Chondrocyte (in vitro differentiated cells): ENCODE measurements around the gene MAPK8IP3. TPM values are rescaled to one million over a fixed set of nuclear protein-coding genes. Genes with fewer than 3 reads are reported as not detected.
A peak's percentile ranks its signal among the peaks of the same experiment; 100 is the strongest.
"Not testable (repeated sequence)": the region's sequence is repeated elsewhere in the genome, so short reads cannot be mapped to it uniquely, and the experiment has no call there.

Source experiments
- DNase-seq: peaks from one replicate; pipeline ENCODE4 v3.0.0; 2021; ENCODE audit warnings: mixed read lengths, low spot score
- H3K27ac Mint-ChIP-seq: one replicate; pipeline ENCODE4 v1.8.0; 2021; ENCODE audit warnings: mild to moderate bottlenecking, moderate library complexity, mixed read lengths; ENCODE audit not compliant: unreplicated experiment
- H3K27me3 Mint-ChIP-seq: 2 replicates; pipeline ENCODE4 v1.8.0; 2021; ENCODE audit warnings: low read depth, mixed read lengths
- H3K36me3 Mint-ChIP-seq: 2 replicates; pipeline ENCODE4 v1.8.0; 2021; ENCODE audit warnings: low read depth, mixed read lengths
- H3K4me1 Mint-ChIP-seq: 2 replicates; pipeline ENCODE4 v1.8.0; 2021; ENCODE audit warnings: low read depth, mild to moderate bottlenecking, mixed read lengths
- H3K4me3 Mint-ChIP-seq: one replicate; pipeline ENCODE4 v1.8.0; 2021; ENCODE audit warnings: mild to moderate bottlenecking, moderate library complexity, mixed read lengths; ENCODE audit not compliant: unreplicated experiment
- H3K9me3 Mint-ChIP-seq: 2 replicates; pipeline ENCODE4 v1.8.0; 2021; ENCODE audit warnings: low read depth, mixed read lengths
- CTCF ChIP-seq: fragments of 200-600 bp; sonication (generic); IDR thresholded peaks from 2 replicates; pipeline ENCODE4 v1.5.0; 2021; ENCODE audit warnings: antibody characterized with exemption, mild to moderate bottlenecking, moderate library complexity
- total RNA-seq: library from RNA; stranded (reverse); gene quantifications from 3 replicates; pipeline ENCODE4 v1.2.1, GENCODE V29; 2021

The MAPK8IP3 gene
- total RNA-seq, 1 donor from 2014 or later: 53.8 TPM

GRCh38 chr16:1696863-1697262 is 9.1 kb upstream of the MAPK8IP3 start:
- H3K27ac Mint-ChIP-seq: no peak overlapping the region
- H3K36me3 Mint-ChIP-seq: peaks cover 39% of the 10 kb centered on the region
- no peak for TF ChIP-seq CTCF
- DNase-seq: no peak
- no peaks in the 10 kb centered on the region for H3K27me3 Mint-ChIP-seq
- H3K9me3 Mint-ChIP-seq: no peaks in the 10 kb centered on the region
- H3K4me3 Mint-ChIP-seq: no peak overlapping the region
- peaks cover 16% of the 10 kb centered on the region for H3K4me1 Mint-ChIP-seq

GRCh38 chr16:1698680-1699079 is 7.3 kb upstream of the MAPK8IP3 start:
- no peaks in the 10 kb centered on the region for H3K9me3 Mint-ChIP-seq
- no peak overlapping the region for H3K27ac Mint-ChIP-seq
- TF ChIP-seq CTCF: no peak
- DNase-seq: no peak
- peaks cover 34% of the 10 kb centered on the region for H3K36me3 Mint-ChIP-seq
- H3K4me3 Mint-ChIP-seq: no peak overlapping the region
- no peaks in the 10 kb centered on the region for H3K27me3 Mint-ChIP-seq
- peaks cover 10% of the 10 kb centered on the region for H3K4me1 Mint-ChIP-seq

GRCh38 chr16:1700246-1700645 is 5.7 kb upstream of the MAPK8IP3 start:
- no peak overlapping the region for H3K4me3 Mint-ChIP-seq
- peaks cover 27% of the 10 kb centered on the region for H3K36me3 Mint-ChIP-seq
- H3K27ac Mint-ChIP-seq: no peak overlapping the region
- no peaks in the 10 kb centered on the region for H3K9me3 Mint-ChIP-seq
- DNase-seq: no peak
- TF ChIP-seq CTCF: no peak
- H3K27me3 Mint-ChIP-seq: no peaks in the 10 kb centered on the region
- H3K4me1 Mint-ChIP-seq: peaks cover 20% of the 10 kb centered on the region

- Mint-ChIP-seq H3K9me3 (no peaks in the 10 kb centered on the region), H3K27ac (peak overlapping the region; percentile 84), H3K27me3 (no peaks in the 10 kb centered on the region), H3K4me3 (no peak overlapping the region), H3K36me3 (peaks cover 27% of the 10 kb centered on the region), H3K4me1 (peaks cover 21% of the 10 kb centered on the region)
- no peak for TF ChIP-seq CTCF
- DNase-seq: no peak
Measured at GRCh38 chr16:1701216-1701878, 4.6 kb upstream of the MAPK8IP3 start.

GRCh38 chr16:1705324-1705687 is 689 bp upstream of the MAPK8IP3 start:
- not testable (repeated sequence) for DNase-seq, H3K36me3 Mint-ChIP-seq, H3K9me3 Mint-ChIP-seq, H3K27me3 Mint-ChIP-seq
- Mint-ChIP-seq H3K4me3 (peak overlapping the region; percentile 96), H3K4me1 (peaks cover 49% of the 10 kb centered on the region), H3K27ac (peak overlapping the region; percentile 100)
